Bronchus fibroblast of lung (primary cell): Measurements from ENCODE around the gene TIMP4. TPM values are rescaled to one million over a fixed set of nuclear protein-coding genes. Genes with fewer than 3 reads are reported as not detected.

Experiments used
- total RNA-seq: library from RNA; depleted of rRNA; stranded (reverse); fragments of >200 nt; gene quantifications from 2 replicates; pipeline ENCODE4 v1.2.3, GENCODE V29; 2015

TIMP4 gene
- total RNA-seq: 10.9 and 11.3 TPM in 2 replicates

DNA sequence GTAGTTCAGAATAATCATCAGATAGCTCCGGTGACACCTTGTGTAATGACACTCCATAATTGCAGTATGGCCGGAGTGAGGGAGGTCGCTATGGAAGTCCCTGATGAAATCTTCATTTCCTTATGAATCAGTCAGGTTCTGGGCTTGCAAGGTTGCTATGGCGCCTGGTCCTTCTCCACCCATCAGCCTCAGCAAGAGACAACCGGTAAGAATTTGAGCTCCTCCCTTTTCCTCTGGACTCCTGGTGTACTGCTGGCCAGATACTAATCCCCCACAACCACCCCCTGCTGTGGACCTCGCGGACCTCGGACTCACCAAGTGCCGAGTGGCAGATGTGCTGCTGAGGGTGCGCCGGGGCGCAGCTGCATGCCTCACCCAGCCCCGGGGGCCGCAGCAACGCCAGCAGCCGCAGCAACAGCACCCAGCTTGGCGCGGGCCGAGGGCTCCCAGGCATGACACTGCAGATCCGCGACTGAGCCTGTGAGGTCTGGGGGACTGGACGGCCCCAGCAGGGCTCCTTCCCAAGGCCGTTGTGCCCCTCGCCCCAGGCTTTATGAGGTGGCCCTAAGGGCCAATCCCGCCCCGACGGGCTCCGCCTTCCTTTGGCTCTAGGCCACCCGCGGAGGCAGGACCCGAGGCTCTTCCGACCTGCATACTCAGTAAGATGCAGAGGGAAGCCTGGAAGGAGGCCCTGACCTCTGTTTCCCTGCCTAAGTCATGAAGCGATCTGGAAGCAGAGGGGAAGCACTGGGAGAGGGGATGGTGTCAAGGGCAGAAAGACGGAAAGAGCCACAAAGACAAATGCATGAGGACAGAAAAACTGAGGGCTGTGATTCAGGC is at the start of gene TIMP4:
Gene TIMP4 (minus strand): TSS at position 526 of the 840 bp plus-strand sequence. CDS start 72 bp downstream, at position 454.

Other genes with a start within 250 kb of the TIMP4 start
- under 0.01 and 0.59 TPM in 2 replicates for gene SYN2, start 154.5 kb downstream of the TIMP4 start, total RNA-seq
- gene PPARG, start 130.2 kb upstream of the TIMP4 start, total RNA-seq: 35.2 and 41.9 TPM in 2 replicates